ENCODE results near the gene RTN4.

The RTN4 gene

DNA sequence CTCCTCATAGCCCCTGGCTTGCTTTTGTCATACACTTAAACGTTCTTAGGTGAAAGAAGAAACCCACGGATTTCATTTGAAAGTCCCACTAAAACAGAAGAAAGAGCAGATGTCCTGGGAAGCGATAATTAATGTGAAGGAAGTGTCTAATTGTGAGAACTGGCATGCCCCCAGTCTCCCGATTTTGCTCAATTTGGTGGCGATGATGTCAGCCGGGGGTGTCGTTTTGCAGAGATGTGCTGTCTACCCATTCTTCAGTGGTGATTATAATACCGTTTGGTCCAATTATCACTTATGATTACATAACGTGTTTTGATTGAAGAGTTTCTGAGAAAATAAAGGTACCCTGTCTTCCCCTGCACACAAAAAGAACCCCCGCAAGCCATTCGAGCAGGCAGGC is 103.1 kb downstream of the RTN4 start:
- no peak overlapping the region for H3K4me3 ChIP-seq (ENCODE audit: low read depth, low read length)
- TF ChIP-seq, protein P1, sequence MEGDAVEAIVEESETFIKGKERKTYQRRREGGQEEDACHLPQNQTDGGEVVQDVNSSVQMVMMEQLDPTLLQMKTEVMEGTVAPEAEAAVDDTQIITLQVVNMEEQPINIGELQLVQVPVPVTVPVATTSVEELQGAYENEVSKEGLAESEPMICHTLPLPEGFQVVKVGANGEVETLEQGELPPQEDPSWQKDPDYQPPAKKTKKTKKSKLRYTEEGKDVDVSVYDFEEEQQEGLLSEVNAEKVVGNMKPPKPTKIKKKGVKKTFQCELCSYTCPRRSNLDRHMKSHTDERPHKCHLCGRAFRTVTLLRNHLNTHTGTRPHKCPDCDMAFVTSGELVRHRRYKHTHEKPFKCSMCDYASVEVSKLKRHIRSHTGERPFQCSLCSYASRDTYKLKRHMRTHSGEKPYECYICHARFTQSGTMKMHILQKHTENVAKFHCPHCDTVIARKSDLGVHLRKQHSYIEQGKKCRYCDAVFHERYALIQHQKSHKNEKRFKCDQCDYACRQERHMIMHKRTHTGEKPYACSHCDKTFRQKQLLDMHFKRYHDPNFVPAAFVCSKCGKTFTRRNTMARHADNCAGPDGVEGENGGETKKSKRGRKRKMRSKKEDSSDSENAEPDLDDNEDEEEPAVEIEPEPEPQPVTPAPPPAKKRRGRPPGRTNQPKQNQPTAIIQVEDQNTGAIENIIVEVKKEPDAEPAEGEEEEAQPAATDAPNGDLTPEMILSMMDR (IDR thresholded peaks at IDR 0.05; ENCODE audit: control insufficient read depth, extremely low read depth, insufficient read depth), result no peak
- DNase-seq (ENCODE audit: low read depth), result no peak

DNA sequence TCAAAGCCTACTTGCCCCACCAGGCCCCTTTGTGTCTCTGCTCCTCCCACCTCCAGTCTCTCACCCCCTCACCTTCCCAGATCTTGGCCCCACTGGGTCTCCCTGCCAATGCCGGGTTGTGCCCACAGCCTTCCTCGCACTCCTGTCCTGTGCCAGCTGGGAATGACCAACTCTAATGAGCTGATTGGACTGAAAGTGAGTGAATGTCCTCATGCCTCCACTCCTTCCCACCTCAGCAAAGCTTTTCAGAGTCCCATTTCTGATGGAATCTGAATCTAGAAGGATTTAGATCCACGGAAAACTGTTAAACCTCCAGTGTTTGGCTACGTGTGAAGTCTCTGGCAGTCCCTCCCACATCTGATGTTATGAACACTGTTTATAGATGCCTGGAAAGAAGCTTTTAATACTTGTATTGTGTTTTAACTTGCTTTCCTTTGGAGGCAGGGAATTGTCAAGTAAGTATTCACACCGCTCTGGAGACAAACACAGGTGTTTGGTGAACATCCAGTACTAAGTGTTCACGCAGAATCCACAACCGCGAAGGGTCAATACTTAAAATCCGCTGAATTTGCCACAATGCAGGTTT is 103.9 kb downstream of the RTN4 start:
- TF ChIP-seq, protein P1 (IDR thresholded peaks at IDR 0.05; ENCODE audit: control insufficient read depth, extremely low read depth, insufficient read depth), result no peak
- no peak overlapping the region for H3K4me3 ChIP-seq (ENCODE audit: low read depth, low read length)
- DNase-seq (ENCODE audit: low read depth), result no peak

DNA sequence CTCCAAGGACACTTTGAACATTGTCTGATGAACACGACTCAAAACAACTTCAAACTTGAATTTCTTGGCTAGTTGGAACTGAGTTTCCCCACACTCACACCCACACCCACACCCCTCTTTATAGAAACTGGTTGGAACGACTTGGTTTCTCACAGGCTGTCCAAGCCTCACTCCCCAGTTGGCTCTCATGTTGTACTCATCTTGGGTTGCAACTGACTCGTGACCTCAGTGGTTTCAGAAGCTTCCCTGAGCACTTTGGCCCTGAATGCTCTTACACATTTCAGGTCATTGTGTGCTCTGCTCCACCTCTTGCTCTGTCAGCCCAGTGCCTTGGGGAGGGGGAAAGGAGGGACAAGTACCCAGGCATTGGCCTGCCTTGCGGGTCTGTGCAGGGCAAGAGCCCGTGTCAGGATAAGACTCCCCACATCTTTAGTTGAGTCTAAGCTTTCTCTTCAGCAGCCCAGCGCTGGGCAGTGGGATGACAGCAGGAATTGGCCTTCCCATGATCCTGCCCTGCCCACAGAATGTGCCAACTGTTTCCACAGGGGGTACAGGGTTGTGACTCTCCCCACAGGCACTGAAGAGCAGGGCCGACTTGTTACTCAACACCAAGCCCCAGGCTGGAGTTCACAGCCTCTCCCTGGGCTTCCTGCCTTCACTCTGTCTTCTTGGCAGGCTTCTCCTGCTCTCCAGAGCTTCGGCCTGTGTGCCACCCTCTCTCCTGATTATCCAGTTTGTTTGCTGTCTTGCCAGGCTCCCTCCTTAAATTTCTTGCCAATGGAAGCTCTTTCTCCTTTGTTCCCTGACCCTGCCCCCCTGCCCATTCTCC is 104.6 kb downstream of the RTN4 start:
- H3K4me3 ChIP-seq (ENCODE audit: low read depth, low read length), result no peak overlapping the region
- TF ChIP-seq, protein P1 (IDR thresholded peaks at IDR 0.05; ENCODE audit: control insufficient read depth, extremely low read depth, insufficient read depth), result no peak
- DNase-seq (ENCODE audit: low read depth), result no peak

DNA sequence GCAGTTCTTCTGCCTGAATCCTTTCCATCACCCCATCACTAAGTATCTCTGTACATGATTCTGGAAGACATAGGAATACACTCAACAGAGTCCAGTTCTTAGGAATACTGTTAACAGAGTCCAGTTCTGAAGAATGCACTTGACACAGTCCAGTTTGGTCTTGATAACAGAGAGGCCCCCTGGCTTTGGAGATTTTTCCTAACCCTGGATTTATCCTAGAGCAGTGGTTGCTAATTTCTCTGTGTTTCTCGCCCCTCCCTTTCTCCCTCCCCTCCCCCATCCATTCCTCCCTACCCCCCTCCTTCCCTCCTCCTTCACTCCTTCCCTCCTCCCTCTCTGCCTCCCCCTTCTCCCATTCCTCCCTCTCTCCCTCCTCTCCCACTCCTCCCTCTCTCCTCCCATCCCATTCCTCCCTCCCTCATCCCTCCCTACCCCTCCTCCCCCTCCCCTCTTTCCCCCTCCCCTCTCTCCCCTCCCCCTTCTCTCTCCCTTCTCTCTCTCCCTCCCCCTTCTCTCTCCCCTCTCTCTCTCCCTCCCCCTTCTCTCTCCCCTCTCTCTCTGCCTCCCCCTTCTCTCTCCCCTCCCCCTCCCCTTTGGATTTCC is 105.4 kb downstream of the RTN4 start:
- TF ChIP-seq, protein P1 (IDR thresholded peaks at IDR 0.05; ENCODE audit: control insufficient read depth, extremely low read depth, insufficient read depth), result no peak
- H3K4me3 ChIP-seq (ENCODE audit: low read depth, low read length), result no peak overlapping the region
- DNase-seq (ENCODE audit: low read depth), result no peak

DNA sequence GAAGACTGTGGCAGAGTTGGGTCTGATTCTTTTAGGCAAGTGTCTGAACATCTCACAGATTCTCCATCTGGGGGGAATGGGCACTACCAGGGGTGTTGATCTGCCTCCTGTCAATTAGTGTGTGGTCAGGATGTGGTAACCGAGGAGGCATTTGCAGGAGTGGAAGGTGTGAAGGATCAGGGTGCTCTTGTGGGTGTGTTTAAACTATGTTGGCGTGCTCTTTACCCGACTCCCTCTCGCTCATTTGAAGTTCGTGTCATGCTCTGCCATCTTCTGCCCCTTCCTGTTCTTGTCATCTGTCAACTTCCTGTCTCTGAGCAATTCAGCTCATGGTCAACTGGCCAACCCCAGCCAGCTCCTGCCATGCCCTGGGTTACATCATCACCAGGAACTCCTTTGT is 107.9 kb downstream of the RTN4 start:
- DNase-seq (ENCODE audit: low read depth), result no peak
- no peak overlapping the region for H3K4me3 ChIP-seq (ENCODE audit: low read depth, low read length)
- TF ChIP-seq, protein P1 (IDR thresholded peaks at IDR 0.05; ENCODE audit: control insufficient read depth, extremely low read depth, insufficient read depth), result no peak

DNA sequence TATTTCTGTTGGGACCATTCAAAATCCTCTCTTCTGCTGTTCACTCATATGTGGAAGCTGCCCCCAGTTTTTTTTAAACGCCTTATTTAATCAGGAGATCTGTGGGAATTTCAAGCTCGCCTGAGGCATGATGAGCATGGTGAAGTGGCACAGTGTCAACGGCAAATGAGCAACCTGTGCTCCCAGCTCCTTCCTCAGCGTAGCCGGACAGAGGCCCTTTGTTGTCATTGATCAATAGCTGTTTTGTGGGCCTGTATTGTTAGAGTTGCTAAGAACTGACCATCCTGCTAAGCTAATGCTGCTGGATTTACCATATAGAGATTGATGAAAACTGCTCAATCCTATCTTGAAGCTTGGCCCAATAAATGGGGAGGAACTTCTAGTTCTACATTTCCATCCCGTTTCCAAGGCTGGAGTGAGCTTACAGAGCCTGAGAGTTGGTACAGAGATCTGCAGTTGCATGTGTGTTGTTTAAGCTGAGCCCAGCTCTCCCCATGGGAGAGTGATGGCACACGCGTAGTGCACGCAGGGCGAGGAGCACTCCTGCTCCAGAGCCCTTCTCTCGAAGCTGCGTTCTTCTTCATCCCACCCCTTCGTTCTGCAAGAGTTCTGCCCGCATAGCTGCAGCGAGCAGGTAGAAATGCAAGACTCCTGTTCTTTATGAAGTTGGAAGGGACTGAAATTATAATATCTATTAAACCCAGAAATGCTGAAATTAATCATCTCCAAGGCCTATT is 108.8 kb downstream of the RTN4 start:
- H3K4me3 ChIP-seq (ENCODE audit: low read depth, low read length), result no peak overlapping the region
- DNase-seq (ENCODE audit: low read depth), result no peak
- TF ChIP-seq, protein P1 (IDR thresholded peaks at IDR 0.05; ENCODE audit: control insufficient read depth, extremely low read depth, insufficient read depth), result no peak

Data from LNCaP clone FGC (cell line).